LoVo (cell line): ENCODE results near the gene DIP2C.

ENCODE experiments used
- DNase-seq: peaks from one replicate; pipeline ENCODE4 v3.0.0-alpha.2; 2016; ENCODE audit warnings: low spot score

DIP2C gene

GRCh38 chr10:677038-677437 lies 12.4 kb downstream of the DIP2C start:
- no peak for DNase-seq

- no peak for DNase-seq
These were observed 13.3 kb downstream of the DIP2C start for GRCh38 chr10:676178-676577.

- DNase-seq = no peak
These were observed 13.9 kb downstream of the DIP2C start for GRCh38 chr10:675532-675931.

- no peak for DNase-seq
These were observed 16.0 kb downstream of the DIP2C start for GRCh38 chr10:673492-673891.

GRCh38 chr10:672992-673391 lies 16.5 kb downstream of the DIP2C start:
- DNase-seq = no peak

- no peak for DNase-seq
These were observed 17.3 kb downstream of the DIP2C start for GRCh38 chr10:672203-672602.

- DNase-seq = no peak
These were observed 18.5 kb downstream of the DIP2C start for GRCh38 chr10:670990-671389.

GRCh38 chr10:670038-670437 lies 19.4 kb downstream of the DIP2C start:
- no peak for DNase-seq

GRCh38 chr10:668786-669485 lies 20.5 kb downstream of the DIP2C start:
- no peak for DNase-seq

GRCh38 chr10:667602-668143 lies 21.8 kb downstream of the DIP2C start:
- no peak for DNase-seq

- DNase-seq = no peak
These were observed 22.4 kb downstream of the DIP2C start for GRCh38 chr10:667096-667495.

- DNase-seq = no peak
These were observed 23.0 kb downstream of the DIP2C start for GRCh38 chr10:666237-667012.

GRCh38 chr10:665579-666091 lies 23.8 kb downstream of the DIP2C start:
- DNase-seq = no peak

GRCh38 chr10:664893-665292 lies 24.6 kb downstream of the DIP2C start:
- DNase-seq = no peak

GRCh38 chr10:664301-664700 lies 25.2 kb downstream of the DIP2C start:
- no peak for DNase-seq

- no peak for DNase-seq
These were observed 25.6 kb downstream of the DIP2C start for GRCh38 chr10:663831-664251.

- no peak for DNase-seq
These were observed 26.1 kb downstream of the DIP2C start for GRCh38 chr10:663466-663751.

- DNase-seq = no peak
These were observed 26.6 kb downstream of the DIP2C start for GRCh38 chr10:662686-663465.

- DNase-seq = no peak
These were observed 27.3 kb downstream of the DIP2C start for GRCh38 chr10:662223-662605.

- DNase-seq = no peak
These were observed 27.8 kb downstream of the DIP2C start for GRCh38 chr10:661597-662222.

- no peak for DNase-seq
These were observed 28.4 kb downstream of the DIP2C start for GRCh38 chr10:660970-661596.
